Measurements from ENCODE around the gene SMIM7.
"Not testable (repeated sequence)": the region's sequence is repeated elsewhere in the genome, so short reads cannot be mapped to it uniquely, and the experiment has no call there.

Gene SMIM7

GRCh38 chr19:16654140-16654539 lies 5.8 kb downstream of the SMIM7 start:
- no peak for DNase-seq

DNA sequence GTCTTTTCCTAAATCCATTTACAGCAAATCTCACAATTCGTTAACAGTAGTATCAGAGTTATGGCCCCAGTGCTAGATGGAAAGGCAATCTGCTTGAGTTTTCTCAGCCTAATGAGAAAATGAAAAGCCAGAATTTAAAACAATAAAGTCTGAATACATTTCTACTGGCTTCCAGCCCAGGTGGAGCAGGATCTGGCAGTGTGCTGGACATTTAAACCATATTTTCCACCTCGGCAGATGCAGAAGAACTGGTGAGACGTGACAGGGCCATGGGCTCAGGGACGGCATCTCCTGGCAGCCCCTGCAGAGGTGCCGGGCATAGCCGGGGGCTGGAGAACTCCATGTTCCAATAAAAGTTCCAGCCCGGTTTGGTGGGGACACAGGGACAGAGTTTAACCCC lies 7.1 kb downstream of the SMIM7 start:
- DNase-seq: no peak

GRCh38 chr19:16651421-16652188 lies 8.3 kb downstream of the SMIM7 start:
- DNase-seq: not testable (repeated sequence)

- no peak for DNase-seq
These were observed 9.1 kb downstream of the SMIM7 start for GRCh38 chr19:16650821-16651220.

GRCh38 chr19:16649734-16650133 lies 10.2 kb downstream of the SMIM7 start:
- no peak for DNase-seq

- no peak for DNase-seq
These were observed 14.8 kb downstream of the SMIM7 start for GRCh38 chr19:16645140-16645539.

DNA sequence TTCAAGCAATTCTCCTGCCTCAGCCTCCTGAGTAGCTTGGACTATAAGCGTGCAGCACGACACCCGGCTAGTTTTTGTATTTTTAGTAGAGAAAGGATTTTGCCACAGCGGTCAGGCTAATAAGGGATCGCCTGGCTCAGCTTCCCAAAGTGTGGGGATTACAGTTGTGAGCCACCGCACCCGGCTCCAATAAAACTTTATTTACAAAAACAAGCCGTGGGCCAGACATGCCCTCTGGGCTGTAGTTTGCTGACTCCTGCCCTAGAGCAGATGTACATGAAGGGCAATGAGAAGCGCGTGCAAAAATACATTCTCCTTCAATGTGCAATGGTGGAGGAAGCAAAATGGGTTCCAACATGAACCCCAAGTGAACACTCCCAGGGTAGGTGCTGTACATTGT lies 18.2 kb downstream of the SMIM7 start:
- no peak for DNase-seq

DNA sequence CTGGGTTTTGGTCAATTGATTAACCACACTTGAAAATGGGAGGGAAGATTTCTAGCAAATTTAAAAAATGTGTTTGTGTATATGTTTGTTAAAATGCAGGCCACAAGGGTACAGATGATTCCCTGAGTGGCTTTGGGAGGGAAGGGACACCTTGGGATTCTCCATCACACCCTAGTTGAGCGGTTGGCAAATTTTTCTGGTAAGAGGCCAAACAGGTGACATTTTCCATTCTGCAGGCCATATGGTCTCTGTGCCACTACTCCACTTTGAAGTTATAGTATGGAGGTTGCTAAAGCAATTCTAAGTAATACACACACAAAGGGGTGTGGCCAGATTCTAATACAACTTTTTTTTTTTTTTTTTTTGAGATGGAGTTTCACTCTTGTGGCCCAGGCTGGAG lies 19.0 kb downstream of the SMIM7 start:
- DNase-seq: no peak

- DNase-seq: no peak
These were observed 21.3 kb downstream of the SMIM7 start for GRCh38 chr19:16638666-16639065.

- no peak for DNase-seq
These were observed 22.4 kb downstream of the SMIM7 start for GRCh38 chr19:16637535-16637934.

GRCh38 chr19:16631465-16631864 lies 28.5 kb downstream of the SMIM7 start:
- DNase-seq: no peak

DNA sequence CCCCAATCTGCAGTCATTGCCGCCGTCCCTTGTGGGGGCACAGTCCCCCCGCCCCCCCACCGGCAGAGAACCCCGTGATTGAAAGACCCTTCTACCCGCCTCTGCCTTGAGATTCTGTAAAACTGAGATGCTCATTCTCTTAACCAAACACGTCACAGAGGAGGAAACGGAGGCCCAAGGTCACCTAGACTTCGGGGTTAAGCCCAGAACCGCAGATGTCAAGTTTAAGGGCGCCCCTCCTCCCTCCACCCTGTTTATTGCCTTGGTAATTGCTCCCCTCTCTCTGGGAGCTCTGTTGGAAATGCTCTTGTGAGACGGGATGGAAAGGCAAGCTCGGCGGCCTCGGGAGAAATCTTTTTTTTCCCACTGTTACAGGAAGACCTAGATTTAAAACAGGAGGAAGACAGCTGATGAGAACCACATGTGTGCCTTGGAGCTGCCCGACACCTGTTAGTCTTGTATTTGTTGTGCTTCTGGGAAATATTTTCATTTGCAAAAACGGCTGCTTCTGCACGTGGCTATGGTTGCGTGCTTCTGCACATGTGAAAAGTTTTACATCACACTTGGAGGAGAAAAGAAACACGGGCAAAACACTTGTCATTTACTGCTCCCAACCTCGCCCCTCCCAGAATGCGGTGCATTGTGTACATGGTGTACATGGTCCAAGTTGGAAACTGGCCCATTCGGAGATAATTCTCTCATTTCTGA lies 30.8 kb downstream of the SMIM7 start:
- no peak for DNase-seq

- peak; percentile 97 for DNase-seq
These were observed 31.6 kb downstream of the SMIM7 start, which contains the start of gene MED26 for GRCh38 chr19:16628183-16628983. MED26 (minus strand) TSS chr19:16628204; CDS start chr19:16627943, 261 bp downstream.

DNA sequence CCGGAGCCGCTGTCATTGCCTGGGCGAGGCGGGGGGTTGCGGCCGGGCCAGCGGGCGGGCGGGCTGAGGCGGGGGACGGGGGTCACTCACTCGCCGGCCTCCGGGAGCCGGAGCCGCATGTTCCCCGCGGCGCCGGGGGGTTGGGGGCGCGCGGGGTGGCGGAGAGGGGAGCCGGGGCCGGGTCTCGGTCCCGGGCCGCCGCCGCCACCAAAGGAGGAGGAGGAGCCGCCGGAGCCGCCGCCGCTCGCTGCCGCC lies 32.1 kb downstream of the SMIM7 start:
- no peak for DNase-seq

DNA sequence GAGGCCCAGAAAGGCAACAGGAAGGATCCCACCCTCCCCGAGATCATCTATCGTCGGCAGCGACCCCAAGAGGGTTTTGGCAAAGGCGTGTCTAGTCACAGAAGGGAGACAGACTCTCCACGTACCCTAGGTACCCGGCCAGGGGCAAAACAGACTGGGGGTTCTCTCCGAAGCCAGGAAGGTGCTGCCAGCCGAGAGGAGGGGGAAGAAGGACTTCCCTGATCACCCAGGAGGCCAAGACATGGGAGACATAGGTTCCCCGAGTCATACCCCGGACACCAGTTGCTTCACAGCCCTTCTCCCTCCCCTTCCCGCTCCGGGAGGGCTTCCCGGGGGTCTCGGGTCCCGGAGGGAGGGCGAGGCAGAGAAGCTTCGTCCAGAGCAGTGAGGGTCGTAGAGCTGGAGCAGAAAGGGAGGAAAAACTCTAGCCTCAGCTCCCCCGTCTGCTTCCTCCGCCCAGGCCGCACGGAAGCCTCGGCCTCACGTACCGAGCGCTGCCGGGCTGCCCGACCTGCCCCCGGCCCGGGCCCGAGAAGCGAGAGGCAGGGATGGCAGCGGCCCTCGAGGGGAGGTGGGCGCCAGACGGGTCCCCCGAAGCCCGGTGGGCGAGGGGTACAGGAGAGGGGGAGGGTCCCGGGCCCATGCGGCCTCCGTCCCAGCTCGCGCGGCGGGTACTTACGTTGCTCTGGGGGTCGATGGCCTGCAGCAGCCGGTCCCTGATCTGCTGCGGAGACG lies 32.6 kb downstream of the SMIM7 start:
- no peak for DNase-seq

GRCh38 chr19:16626796-16627192 lies 33.1 kb downstream of the SMIM7 start:
- no peak for DNase-seq

- DNase-seq: no peak
These were observed 34.6 kb downstream of the SMIM7 start for GRCh38 chr19:16625163-16625958.

- no peak for DNase-seq
These were observed 35.7 kb downstream of the SMIM7 start for GRCh38 chr19:16624236-16624635.

DNA sequence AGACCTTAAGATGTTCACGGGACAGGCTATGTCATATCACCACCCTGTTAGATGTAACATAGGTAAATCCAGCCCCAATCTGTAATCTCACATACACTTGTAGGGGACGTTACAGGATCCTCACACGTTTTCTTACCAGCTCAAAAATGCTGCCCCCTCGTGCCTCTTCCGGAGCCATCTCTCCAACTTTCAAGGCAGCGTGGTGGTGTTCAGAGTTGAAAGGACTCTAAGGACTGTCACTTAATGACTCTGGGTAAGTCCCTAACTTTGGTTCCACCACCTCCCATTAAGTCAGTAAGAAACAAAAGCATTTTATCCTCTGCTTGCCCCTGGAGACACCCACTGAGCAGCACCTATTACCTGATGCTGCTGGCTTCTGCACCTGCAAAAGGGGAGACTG lies 36.4 kb downstream of the SMIM7 start:
- DNase-seq: no peak

DNA sequence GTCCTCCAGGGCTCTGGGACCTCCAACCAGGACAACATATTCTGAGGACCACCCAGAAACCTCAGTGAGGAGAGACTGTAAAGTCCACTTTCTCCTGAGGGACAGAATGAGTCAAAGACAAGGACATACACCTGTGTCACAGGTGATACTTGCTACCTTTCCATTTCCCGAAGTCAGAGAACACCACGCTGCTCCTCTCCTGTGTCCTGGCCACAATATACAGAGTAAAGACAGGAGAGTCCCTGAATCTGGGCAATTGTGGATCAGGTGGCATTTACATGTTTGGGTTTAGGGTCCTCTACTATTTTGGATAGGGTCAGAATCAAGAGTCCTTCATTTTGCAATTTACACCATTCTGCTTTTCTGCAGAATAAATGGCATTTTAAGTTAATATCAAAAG lies 36.9 kb downstream of the SMIM7 start:
- DNase-seq: no peak

DNA sequence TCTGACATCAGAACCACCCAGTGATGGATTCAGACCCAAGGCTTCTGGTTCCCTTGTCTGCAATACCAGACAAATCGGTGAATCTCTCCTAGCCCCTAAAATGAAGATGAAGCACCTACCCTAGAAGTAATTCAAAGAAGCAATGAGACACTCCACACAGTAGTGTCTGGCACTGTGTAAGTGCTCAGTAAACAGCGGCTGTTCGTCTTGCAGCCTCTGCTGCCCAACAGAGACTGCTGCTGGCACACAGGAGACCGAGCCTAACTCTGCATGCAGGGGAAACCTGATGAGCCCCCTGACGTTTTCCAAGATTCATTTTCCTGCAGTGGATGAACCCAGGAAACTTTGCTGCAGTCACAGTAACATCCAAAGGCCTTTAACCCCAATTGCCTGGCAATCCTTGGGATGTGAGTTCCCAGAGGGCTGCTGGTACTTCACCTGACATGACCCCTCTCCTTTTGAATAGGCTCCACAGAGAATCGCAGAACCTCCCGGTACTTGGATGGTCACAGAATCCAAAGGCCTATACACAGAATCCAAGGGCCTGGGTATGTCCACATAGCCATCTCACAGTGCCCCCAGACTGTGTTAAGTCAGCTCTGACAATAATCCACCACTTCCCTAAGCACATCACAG lies 38.7 kb downstream of the SMIM7 start:
- DNase-seq: no peak

DNA sequence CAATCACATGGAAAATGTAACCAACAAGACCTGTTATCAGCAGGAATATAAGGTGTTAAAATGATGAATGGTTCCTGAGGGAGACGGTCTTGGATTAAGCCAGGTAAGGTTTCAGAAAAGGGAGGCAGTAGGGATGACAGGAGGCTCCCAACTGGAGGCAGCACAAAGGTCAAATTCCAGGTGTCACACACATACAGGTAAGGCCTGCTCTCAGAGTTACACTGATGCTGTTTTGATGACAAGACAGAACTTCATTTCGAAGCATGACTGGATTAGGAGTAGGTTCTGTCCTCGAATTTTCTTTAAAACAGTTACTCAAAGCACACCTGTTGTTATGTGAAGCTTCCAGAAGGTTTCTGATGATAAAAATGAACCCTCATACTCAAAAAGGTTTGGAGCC lies 39.4 kb downstream of the SMIM7 start:
- no peak for DNase-seq
